ENCODE measurements around the gene PDCD7. TPM values are rescaled to one million over a fixed set of nuclear protein-coding genes. Genes with fewer than 3 reads are reported as not detected.
A peak's percentile ranks its signal among the peaks of the same experiment; 100 is the strongest.
"Not testable (repeated sequence)": the region's sequence is repeated elsewhere in the genome, so short reads cannot be mapped to it uniquely, and the experiment has no call there.

The PDCD7 gene
- total RNA-seq, 1 experiment from 2014 or later: 13.3 TPM

DNA sequence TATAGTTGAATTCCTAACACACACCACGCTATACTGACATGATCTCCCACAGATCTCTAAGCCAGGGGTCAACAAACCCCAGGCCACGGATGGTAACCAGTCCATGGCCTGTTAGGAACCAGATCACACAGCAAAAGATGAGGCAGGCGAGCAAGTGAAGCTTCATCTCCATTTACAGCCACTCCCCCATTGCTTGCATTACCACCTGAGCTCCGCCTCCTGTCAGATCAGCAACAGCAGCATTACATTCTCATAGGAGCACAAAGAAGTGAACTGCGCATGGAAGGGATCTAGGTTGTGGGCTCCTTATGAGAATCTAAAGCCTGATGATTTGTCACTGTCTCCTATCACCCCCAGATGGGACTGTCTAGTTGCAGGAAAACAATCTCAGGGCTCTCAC lies 2.7 kb downstream of the PDCD7 start:
- DNase-seq (ENCODE audit: low read depth): no peak

DNA sequence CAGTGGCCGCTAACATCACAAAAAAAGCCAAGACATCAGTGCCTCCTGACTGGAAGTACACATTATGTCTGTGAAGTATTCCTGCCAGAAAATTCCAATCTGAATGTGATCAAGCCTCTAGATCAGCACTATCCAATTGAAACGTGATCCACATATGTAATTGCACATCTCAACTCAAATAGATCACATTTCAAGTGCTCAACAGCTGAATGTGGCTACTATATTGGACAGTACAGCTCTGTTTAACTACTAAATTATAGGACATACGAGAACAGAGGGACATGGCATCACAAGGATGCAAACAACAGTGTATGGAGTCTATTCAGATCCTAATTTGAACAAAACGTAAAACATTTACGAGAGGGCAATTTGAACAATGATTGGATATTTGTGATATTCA lies 18.1 kb downstream of the PDCD7 start:
- no peak for DNase-seq (ENCODE audit: low read depth)

DNA sequence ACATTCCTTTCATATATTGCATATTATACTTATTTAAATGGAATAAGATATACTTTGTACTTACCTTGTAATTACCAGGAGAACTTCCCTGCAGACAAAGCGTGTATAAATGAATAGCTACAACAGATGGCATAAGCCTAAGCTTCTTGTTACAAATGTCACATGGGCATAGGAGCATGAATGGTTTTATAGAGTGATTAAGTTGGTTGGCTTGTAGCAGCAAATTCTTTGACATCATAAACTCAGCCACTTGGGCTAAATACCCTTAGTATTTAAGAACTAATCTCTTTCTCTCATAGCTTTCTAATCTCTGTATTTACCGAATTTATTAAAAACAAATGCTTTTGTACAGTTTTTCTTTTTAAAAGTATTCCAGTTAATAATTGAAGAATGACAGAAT lies 18.5 kb downstream of the PDCD7 start, which contains the start of gene UBAP1L:
UBAP1L (minus strand) TSS at position 115 of the 400 bp plus-strand sequence. CDS start 8,985 bp downstream, outside the sequence.
- no peak for DNase-seq (ENCODE audit: low read depth)

DNA sequence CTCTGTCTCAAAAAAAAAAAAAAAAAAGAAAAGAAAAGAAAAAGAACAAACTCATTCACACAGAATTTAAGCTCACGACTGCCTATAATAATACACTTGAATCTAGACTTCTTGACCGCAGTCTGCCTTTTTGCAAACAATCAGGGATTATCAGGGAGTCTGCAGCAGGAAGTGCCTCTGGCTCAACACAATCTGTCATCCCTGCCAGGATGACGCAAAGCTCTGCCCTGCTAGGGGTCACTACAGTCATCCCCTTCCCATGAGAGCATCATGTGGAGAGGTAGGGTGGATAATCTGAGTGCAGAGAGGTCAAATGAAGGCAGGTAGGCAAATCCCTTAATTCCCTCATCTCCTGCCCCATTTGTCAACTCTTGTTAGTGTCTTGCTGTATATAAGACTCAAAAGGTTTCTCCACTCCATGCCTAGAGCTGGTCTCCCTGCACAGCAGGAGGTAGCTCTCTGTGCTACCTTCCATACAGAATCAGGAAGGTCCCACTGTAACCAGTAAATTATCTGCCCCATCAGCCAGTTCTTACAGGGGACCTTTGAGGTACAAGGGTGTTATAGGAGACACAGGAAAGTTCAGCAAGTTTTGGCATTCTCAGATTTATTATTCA lies 22.8 kb downstream of the PDCD7 start:
- peak; percentile 37 for DNase-seq (ENCODE audit: low read depth)

DNA sequence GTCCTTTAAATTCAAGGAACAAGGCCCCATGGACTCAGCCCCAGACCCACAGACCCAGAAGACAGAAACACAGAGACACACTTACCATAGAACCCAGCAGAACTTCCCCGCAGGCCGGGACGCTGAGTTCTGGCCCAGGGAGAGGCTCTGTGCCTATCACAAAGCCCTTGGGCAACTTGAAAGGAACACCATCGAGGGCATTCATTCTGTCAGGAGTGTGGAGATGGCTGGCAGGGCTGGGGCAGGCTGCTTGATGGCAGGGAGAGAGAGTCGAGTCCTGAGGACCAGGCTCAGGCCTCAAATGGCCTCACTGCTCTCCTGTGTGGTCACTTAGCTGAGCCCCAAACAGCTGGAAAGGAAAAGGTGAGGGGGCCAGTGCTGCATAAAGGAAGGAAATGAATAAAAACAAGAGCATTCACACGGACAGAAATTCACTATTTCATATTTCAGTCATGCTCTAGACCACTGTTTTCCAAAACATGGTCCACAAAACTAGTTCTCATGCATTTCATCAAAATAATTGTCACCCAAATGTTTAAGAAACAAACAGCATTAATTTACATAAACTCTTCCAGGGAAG lies 27.5 kb downstream of the PDCD7 start:
- DNase-seq (ENCODE audit: low read depth): no peak

DNA sequence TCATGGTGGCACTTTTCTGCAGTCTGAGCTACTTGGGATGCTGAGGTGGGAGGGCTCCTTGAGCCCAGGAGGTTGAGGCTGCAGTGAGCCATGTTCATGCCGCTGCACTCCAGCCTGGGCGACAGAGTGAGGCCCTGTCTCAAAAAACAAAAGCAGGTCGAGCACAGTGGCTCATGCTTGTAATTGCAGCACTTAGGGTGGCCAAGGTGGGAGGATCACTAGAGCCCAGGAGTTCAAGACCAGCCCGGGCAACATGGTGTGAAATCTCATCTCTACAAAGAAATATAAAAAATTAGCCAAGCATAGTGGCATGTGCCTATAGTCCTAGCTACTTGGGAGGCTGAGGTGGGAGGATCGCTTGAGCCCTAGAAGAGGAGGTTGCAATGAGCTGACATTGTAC lies 28.6 kb downstream of the PDCD7 start:
- no peak for DNase-seq (ENCODE audit: low read depth)

DNA sequence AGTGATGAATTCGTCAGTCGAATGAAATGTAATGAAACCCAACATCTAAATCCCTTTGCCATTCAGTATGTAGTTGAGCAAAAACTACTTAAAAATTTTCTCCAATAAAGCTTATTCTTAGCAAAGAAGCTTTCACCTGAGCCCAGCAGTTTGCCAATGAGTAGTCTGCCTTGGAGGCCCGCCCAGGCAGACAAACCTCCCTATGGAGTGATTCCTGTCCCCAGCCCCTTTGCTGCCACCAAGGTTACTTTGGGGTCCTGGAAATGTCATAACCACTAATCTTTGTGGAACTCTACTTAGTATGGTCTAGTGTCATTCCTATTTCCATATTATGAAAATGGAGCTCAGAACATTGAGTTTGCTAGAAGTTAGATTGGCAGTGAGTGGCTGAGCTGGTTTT lies 30.7 kb downstream of the PDCD7 start:
- DNase-seq (ENCODE audit: low read depth): no peak

DNA sequence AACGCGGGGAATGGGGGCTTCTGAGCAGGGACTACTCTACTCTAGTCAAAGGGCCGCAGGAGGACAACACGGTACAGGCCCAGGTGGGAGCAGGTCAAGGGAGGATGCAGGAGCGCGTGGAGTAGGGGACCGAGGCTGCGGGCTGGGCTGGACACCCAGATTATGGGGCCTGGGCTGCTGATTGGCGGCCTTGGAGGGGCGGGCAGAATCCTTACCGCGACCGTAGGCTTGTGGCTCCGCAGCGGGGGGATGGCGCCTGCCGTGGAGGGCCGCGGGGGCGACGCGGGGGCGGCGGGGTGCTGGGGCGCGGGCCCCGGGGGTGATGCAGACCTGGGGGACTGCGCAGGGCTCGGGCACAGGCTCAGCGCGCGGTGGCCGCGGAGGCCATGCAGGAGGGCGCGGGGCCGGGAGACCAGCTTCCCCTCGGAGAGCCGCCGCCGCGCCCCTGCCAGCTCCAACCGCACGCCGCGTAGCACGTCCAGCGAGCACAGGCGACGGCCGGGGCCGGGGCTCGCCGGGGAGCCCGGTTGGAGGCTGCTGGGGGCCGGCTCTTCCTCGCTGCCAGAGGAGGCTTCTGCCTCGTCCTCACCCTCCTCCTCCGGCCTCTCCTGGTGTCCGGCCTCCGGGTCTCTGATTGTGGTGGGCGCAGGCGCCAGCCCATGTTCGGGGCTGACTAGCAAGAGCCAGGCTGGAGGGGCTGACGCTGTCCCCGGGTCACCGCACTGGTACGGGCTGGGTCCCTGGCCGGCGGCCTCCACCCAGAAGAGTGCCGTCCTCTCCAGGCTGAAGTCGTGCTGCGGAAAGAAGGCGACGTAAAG lies 31.5 kb downstream of the PDCD7 start:
- DNase-seq (ENCODE audit: low read depth): no peak

DNA sequence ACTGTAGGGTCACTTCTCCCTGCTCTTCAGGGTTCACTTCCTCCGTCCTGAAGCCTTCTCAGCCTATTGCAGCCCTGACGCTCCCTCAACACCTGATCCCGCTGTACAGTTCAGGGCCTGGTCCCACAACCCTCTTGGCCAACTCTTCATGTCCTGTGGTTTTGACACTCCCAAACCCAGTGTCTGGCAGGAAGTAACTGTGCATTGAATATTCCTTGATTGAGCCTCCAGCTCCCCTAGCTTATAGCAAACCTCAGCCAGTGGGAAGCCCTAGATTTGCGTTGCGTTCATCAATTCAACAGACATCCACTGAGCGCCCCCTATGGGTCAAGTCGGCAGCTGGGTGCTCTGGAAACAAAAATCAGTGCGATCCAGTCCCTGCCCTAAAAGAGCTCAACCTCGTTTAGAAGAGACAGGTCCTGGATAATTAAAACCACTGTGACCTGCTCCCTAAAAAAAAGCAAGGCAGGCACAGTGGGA lies 32.2 kb downstream of the PDCD7 start:
- DNase-seq (ENCODE audit: low read depth): peak; percentile 37

DNA sequence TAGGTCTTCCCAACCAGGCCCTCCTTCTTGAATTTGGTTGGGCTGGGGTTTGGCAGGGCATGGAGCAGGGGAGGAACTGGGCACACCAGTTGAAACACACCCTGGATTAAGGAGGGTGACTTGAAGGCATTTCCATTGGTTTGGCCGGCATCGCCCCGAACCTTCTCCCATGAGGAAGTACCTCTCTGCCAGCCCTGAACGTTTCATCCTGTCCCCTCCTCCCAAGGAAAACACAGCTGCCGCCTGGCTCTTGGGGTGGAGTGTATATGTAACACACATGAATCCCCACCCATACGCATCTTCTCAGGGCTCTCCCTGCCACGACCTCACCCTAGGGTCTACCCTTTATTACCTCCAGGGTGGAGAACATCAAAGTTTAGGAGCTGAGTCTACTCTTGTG lies 33.2 kb downstream of the PDCD7 start:
- DNase-seq (ENCODE audit: low read depth): no peak

DNA sequence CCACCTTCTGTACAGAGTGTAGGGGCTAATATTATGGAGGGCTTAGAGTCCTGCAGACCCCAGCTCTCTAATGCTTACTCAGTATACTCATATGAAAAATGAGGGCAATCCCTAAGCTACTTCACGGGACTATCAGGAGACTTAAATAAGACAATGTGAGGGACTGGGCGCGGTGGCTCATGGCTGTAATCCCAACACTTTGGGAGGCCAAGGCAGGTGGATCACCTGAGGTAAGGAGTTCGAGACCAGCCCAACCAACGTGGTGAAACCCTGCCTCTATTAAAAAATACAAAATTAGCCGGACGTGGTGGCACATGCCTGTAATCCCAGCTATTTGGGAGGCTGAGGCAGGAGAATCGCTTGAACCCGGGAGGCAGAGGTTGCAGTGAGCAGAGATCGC lies 33.8 kb downstream of the PDCD7 start:
- DNase-seq (ENCODE audit: low read depth): not testable (repeated sequence)

DNA sequence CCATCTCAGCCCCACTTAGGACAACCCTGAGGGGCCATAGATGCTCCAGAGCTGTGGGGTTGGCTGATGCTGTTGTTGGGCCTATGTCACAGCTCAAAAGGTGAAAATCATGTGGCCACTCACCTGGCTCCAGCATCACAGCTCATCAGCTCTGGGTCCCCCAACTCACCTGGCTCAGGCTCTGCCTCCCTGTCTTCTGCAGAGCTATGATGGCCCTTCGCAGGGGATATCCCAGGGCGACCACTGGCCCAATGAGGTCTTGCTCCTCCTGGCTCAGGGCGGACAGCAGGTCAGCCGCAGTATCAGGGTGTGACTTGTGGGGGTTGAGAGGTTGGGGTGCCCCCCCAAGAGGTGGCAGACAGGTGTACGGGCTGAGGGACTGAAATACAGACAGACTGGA lies 34.3 kb downstream of the PDCD7 start:
- no peak for DNase-seq (ENCODE audit: low read depth)

DNA sequence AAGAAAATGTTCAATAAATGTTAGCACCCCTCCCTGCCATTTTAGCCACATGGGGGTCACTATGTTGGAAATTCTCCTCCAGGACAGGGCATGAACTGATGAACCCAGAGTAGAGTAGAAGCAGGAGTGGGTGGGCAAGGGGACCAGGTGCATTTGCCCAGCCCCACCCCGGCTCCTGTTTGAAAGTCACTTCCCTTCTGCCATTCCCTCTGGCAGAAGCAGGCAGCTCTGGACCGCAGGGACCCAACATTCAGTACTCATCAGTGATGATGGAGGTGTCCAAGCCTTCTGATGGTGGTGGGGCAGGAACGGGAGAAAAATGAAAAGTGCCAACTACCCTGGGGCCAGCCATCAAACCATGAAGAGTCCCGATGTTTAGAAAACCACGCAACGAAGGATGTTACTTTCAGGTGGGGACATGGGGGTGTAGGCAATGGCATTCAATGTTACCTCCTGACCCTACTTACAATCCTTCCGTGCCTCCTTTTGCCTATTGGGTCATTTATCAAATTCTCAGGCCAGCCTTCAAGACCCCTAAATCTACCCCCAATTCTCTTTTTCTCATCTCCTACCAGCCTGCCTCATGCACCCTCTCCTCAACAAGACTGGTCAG lies 35.9 kb downstream of the PDCD7 start:
- no peak for DNase-seq (ENCODE audit: low read depth)

DNA sequence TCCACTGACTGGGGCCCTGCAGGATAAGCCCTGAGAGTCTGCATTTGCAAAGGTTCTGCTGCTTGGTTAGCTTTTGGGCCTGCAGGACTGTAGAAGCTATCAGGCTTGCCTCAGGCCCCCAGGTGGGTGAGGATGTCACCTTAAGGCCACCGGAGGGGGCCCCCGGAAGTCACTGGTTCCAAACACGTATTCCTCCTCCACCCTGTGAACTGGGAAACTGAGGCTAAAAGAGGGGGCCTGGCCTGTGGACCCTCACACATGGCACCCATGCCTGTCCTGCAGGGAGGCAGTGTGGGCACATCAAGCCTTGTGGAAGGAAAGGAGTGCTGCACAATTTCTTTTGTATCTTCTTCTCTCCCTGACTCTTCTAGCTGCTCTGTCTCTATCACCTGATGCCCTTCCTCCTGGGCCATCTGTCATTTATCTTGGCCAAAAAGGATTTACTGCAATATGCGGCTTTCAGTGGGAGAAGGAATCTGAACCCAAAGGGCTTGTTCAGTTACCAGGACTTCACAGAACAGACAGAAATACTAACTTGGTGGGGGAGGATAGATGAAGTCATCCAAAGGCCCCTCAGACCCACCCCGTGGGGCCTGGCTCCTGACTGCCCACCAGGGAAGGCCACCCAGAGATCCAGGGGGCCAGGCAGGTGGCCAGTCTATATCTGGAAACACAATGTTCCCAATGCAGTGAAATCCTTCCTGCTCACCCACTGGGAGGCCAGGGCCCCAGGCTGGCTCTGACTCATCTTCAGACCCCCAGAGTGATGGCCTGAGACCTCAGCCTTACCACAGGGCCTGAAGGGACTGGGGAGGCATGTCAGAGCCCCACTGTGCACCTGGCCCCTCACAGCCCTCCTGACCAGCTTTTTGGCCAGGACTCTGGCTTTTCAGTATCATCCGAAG lies 36.9 kb downstream of the PDCD7 start:
- peak; percentile 18 for DNase-seq (ENCODE audit: low read depth)

DNA sequence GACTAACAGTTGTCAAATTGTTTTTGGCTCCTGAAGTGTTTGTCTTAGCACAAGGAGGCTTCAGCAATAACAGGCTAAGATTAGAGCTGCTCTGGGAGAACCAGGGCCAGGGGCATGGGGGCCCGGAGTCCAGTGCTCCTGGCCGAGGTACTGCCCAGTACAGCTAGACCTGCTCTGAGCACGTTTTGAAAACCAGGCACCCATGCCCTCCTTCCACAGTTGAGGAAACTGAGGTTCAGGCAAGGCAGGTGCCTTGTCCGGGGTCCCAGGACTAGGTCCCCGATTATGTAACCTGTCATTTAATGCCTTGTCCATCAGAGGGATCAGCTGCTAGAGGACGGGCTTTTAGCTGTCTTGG lies 37.9 kb downstream of the PDCD7 start:
- no peak for DNase-seq (ENCODE audit: low read depth)

DNA sequence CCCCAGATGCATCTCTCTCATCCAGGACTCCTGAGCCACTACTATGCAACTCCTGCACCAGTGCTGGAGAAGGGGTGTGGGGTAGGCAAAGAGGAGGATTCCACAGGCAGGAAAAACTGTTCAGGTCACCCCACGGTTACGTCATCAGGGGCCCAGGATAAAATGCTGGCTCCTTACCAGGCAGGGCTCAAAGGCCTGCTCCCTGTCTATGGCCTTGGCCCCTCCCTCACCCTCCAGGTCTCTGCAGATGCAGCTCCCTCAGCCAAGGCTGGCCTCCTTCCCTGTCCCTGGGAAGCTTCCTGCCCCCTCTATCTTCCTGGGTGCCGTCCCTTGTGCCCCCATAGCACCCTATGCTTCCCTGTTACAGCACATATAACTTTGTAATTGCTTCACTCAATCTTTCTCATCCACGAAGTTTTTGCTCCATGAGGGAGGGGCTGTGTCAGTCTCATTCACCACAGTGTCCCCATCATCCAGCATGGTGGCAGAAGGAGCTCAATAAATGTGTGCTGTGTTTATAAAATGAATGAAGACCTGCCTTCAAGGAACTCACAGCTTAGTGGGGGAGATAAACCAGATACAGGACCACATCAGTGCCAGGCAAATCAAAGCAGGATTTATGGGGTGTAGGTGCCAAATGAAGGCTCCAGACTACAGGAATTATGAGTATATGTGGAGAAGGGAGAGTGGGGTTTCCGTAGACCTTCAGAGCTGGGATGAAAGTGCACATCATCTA lies 38.4 kb downstream of the PDCD7 start:
- no peak for DNase-seq (ENCODE audit: low read depth)

DNA sequence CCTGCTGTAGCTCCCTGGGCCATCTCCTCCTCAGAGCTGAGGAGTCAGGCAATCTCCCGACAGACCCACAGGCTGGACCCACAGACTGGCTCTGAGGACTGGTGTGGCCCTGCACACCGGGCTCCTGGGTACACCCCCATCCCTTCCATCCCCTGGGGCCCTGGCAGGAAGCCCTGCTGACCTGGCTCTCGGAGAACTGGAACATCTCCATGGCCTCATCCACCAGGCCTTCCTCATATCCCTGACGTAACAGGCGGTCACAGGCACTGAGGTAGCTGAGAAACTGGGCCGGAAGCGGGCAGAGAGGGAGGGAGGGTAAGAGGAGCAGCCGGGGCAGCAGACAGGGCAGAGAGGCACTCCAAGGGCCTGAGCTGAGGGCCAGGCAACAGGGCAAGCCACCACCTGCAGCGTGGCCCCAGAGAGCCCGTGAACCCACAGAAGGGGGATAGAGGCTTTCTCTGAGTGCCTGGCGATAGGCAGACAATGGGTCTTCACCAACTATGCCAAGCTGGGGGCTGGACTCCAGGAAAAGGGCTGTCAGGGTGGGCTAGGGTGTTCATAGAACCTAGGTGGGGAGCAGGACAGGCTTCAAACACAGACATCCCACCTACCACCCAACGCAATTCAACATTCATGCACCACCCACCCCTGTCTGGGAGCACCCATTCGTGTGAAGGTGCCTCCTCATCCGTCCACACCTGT lies 39.2 kb downstream of the PDCD7 start:
- DNase-seq (ENCODE audit: low read depth): no peak

DNA sequence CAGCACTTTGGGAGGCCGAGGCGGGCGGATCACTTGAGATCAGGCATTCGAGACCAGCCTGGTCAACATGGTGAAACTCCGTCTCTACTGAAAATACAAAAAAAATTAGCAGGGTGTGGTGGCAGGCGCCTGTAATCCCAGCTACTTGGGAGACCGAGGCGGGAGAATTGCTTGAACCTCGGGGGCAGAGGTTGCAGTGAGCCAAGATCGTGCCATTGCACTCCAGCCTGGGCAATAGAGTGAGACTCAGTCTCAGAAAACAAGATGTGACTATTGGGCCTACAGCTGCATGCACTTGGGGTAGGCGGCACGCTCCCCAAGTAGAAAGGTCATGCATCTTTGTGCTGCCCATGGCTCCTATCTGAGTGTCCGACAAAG lies 39.8 kb downstream of the PDCD7 start:
- DNase-seq (ENCODE audit: low read depth): not testable (repeated sequence)

DNA sequence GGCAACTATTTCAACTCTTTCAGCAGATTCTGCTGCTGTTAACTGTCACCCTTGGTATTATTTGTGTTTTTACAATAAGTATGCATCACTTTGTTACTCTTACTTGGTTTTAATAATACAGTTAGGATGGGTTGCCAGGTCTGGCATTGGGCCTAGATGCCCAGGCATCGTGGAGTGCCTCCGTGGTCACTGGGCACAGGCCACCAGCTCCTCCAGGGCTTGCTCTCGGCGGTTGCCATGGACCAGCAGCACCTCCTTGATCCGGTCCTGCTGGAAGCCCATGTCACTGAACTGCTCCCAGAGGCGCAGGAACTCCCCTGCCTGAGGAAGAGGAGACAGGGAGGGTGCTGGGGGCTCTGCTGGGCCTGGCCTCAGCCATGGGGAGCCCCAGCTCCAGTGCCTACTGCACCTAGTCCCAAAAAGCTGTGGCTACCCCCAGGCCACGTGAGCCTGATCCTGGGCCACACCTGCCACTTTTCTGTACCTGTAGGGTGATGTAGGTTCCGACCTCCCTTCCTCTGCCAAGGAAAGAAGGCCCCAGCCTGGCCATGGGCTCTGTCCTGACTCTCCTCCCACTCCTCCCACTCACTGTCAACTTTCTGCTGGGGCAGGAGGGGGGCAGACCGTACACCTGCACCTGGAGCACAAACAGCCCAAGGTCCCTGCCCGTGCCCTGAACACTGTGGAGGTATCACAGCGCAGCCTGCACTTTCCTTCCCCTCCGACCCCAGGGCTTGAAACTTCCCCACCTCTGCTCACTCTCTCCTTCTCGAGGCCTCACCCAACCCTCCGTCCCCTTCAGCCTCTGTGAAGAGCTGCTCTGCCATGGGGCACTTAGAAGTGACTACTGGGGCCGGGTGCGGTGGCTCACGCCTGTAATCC lies 40.5 kb downstream of the PDCD7 start:
- DNase-seq (ENCODE audit: low read depth): no peak
